ENCODE data around the gene AMIGO3. TPM values are rescaled to one million over a fixed set of nuclear protein-coding genes. Genes with fewer than 3 reads are reported as not detected.

The AMIGO3 gene
- total RNA-seq, 4 donors from 2014 or later, result 1.3 to 2.2 TPM; not detected in 2

GRCh38 chr3:49670940-49671290 lies 48.6 kb downstream of the AMIGO3 start:
- WGBS, 2 donors, result 57 to 71% methylated on average over 6 of the region's 6 CpGs
- Histone ChIP-seq H3K36me3 (peaks cover 0 to 5% (median 1%) of the 10 kb centered on the region in 3 donors), H3K9me3 (no peaks in the 10 kb centered on the region), H3K4me3 (no peak overlapping the region), H3K27me3 (peaks cover 0 to 20% (median 0%) of the 10 kb centered on the region in 4 donors), H3K27ac (no peak overlapping the region), H3K4me1 (peaks cover 18 to 40% (median 19%) of the 10 kb centered on the region in 3 donors)
- intact Hi-C loops (cut with DNase I), result loop anchor here (5.0 kb wide), 1 partner anchor 134 kb away; no protein-coding TSS in a partner anchor
- no peak for DNase-seq
- TF ChIP-seq CTCF (IDR thresholded peaks at IDR 0.05) (no peak), POLR2A (IDR thresholded peaks at IDR 0.05) (no peak)

GRCh38 chr3:49669352-49669751 lies 50.1 kb downstream of the AMIGO3 start:
- no peaks in the 10 kb centered on the region for H3K36me3 ChIP-seq
- peaks cover 5 to 25% (median 9%) of the 10 kb centered on the region in 3 donors for H3K4me1 ChIP-seq
- H3K27ac ChIP-seq, result no peak overlapping the region
- no peak overlapping the region for H3K4me3 ChIP-seq
- TF ChIP-seq POLR2A (IDR thresholded peaks at IDR 0.05), result no peak
- TF ChIP-seq CTCF (IDR thresholded peaks at IDR 0.05), result no peak
- DNase-seq, result no peak
- H3K27me3 ChIP-seq, result peaks cover 0 to 30% (median 0%) of the 10 kb centered on the region in 4 donors
- H3K9me3 ChIP-seq, result no peaks in the 10 kb centered on the region
- 33 to 67% methylated on average over 1 of the region's 3 CpGs for WGBS, 2 donors
- intact Hi-C loops (cut with DNase I), result no loop called here

GRCh38 chr3:49668861-49669260 lies 50.6 kb downstream of the AMIGO3 start:
- Histone ChIP-seq H3K4me3 (no peak overlapping the region), H3K4me1 (peaks cover 5 to 23% (median 9%) of the 10 kb centered on the region in 3 donors), H3K27me3 (peaks cover 0 to 35% (median 0%) of the 10 kb centered on the region in 4 donors), H3K9me3 (no peaks in the 10 kb centered on the region), H3K36me3 (no peaks in the 10 kb centered on the region), H3K27ac (no peak overlapping the region)
- no peak for TF ChIP-seq POLR2A (IDR thresholded peaks at IDR 0.05)
- TF ChIP-seq CTCF (IDR thresholded peaks at IDR 0.05), result no peak
- WGBS, 2 donors, result 24 to 59% methylated on average over 4 of the region's 5 CpGs
- no peak for DNase-seq
- intact Hi-C loops (cut with DNase I), result no loop called here

GRCh38 chr3:49668414-49668797 lies 51.1 kb downstream of the AMIGO3 start:
- TF ChIP-seq CTCF (IDR thresholded peaks at IDR 0.05) (no peak), POLR2A (IDR thresholded peaks at IDR 0.05) (no peak)
- WGBS, 2 donors, result 30% methylated on average over 4 of the region's 5 CpGs; no CpG with 5 or more reads in 1 of the 2 donors
- Histone ChIP-seq H3K4me1 (peaks cover 4 to 18% (median 8%) of the 10 kb centered on the region in 3 donors), H3K27ac (no peak overlapping the region), H3K9me3 (no peaks in the 10 kb centered on the region), H3K4me3 (no peak overlapping the region), H3K27me3 (peaks cover 0 to 38% (median 0%) of the 10 kb centered on the region in 4 donors), H3K36me3 (no peaks in the 10 kb centered on the region)
- DNase-seq, result no peak
- intact Hi-C loops (cut with DNase I), result no loop called here

- TF ChIP-seq CTCF (IDR thresholded peaks at IDR 0.05) (no peak), POLR2A (IDR thresholded peaks at IDR 0.05) (no peak)
- intact Hi-C loops (cut with DNase I), result no loop called here
- DNase-seq, result no peak
- peaks cover 0 to 13% (median 4%) of the 10 kb centered on the region in 3 donors for H3K4me1 ChIP-seq
- no peak overlapping the region for H3K4me3 ChIP-seq
- no peak overlapping the region for H3K27ac ChIP-seq
- WGBS, 2 donors, result 66 to 69% methylated on average over 13 of the region's 25 CpGs
- H3K36me3 ChIP-seq, result no peaks in the 10 kb centered on the region
- H3K27me3 ChIP-seq, result peaks cover 0 to 43% (median 0%) of the 10 kb centered on the region in 4 donors
- H3K9me3 ChIP-seq, result no peaks in the 10 kb centered on the region
Observed at GRCh38 chr3:49667701-49668413, 51.6 kb downstream of the AMIGO3 start.

Small RNA genes lying within 50 kb of the gene (small RNA-seq; reads per million reads assigned to genes)
- gene AMIGO3 (0 reads per million in 4 donors), gene COX6CP14 (0 reads per million in 4 donors)

Other genes with a start within 250 kb of the AMIGO3 start
- 10 to 100 TPM; 36.2 to 74.2 (median 51.3) TPM for gene DAG1, start 249.4 kb downstream of the AMIGO3 start, total RNA-seq
- gene BSN, start 165.2 kb downstream of the AMIGO3 start, total RNA-seq, result under 1 TPM; 0.11 to 0.19 (median 0.16) TPM
- 100 to 1,000 TPM in 1 of 4 donors, 10 to 100 TPM in 3; 60.7 to 102 (median 89.4) TPM for gene APEH, start 45.3 kb downstream of the AMIGO3 start, total RNA-seq
- 10 to 100 TPM in 1 of 4 donors, 1 to 10 TPM in 3; 2.3 to 12.2 (median 2.7) TPM for gene MST1, start 30.2 kb downstream of the AMIGO3 start, total RNA-seq
- gene RNF123, start 30.1 kb downstream of the AMIGO3 start, total RNA-seq, result 10 to 100 TPM; 14.7 to 21.8 (median 15.8) TPM
- gene GMPPB, start 4.3 kb upstream of the AMIGO3 start, total RNA-seq, result 10 to 100 TPM; 17.7 to 49.7 (median 33.8) TPM
- gene IP6K1, start 66.9 kb upstream of the AMIGO3 start, total RNA-seq, result 10 to 100 TPM; 23.0 to 35.1 (median 28.1) TPM
- gene CDHR4, start 80.2 kb upstream of the AMIGO3 start, total RNA-seq, result not detected
- gene INKA1, start 83.6 kb upstream of the AMIGO3 start, total RNA-seq, result 10 to 100 TPM; 15.2 to 23.3 (median 19.9) TPM
- 10 to 100 TPM in 3 of 4 donors, 1 to 10 TPM in 1; 8.1 to 43.3 (median 33.8) TPM for gene UBA7, start 94.3 kb upstream of the AMIGO3 start, total RNA-seq
- gene TRAIP, start 136.9 kb upstream of the AMIGO3 start, total RNA-seq, result 10 to 100 TPM in 1 of 4 donors, 1 to 10 TPM in 3; 2.3 to 10.1 (median 4.1) TPM
- under 1 TPM in 1 of 4 donors, not detected in 3; 0.19 TPM for gene CAMKV, start 150.2 kb upstream of the AMIGO3 start, total RNA-seq
- 10 to 100 TPM in 3 of 4 donors, 1 to 10 TPM in 1; 5.4 to 26.5 (median 14.5) TPM for gene MST1R, start 184.2 kb upstream of the AMIGO3 start, total RNA-seq
- 10 to 100 TPM; 12.9 to 17.2 (median 14.1) TPM for gene MON1A, start 210.1 kb upstream of the AMIGO3 start, total RNA-seq
- gene RBM6, start 220.5 kb upstream of the AMIGO3 start, total RNA-seq, result 10 to 100 TPM; 32.2 to 85.1 (median 42.7) TPM